HG03469 (cell line): ENCODE results near the gene TMEM232.
A peak's percentile ranks its signal among the peaks of the same experiment; 100 is the strongest.

ENCODE experiments used
- ATAC-seq: cut with Tn5 transposase; IDR thresholded peaks from one replicate; pipeline ENCODE4 v1.9.1; 2021; ENCODE audit warnings: mild to moderate bottlenecking, moderate library complexity, moderate number of reproducible peaks; ENCODE audit not compliant: unreplicated experiment

Gene TMEM232

DNA sequence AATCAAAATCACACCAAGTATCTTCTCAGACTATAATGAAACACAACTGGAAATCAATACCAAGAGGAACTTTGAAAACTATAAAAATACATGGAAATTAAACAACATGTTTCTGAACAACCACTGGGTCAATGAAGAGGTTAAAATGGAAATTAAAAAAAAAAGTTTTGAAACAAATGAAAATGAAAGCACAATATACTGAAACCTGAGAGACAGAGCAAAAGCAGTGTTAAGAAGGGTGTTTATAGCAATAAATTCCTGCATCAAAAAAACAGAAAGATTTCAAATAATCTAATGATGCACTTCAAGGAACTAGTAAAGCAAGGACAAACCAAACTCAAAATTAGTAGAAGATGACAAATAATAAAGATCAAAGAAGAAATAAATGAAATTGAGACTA is 92.0 kb downstream of the TMEM232 start:
- ATAC-seq: no peak

- no peak for ATAC-seq
Measured at GRCh38 chr5:110631236-110631635, 95.2 kb downstream of the TMEM232 start.

- no peak for ATAC-seq
Measured at GRCh38 chr5:110630350-110630749, 96.1 kb downstream of the TMEM232 start.

GRCh38 chr5:110625376-110625999 is 101.0 kb downstream of the TMEM232 start:
- no peak for ATAC-seq

GRCh38 chr5:110623874-110624273 is 102.6 kb downstream of the TMEM232 start:
- no peak for ATAC-seq

DNA sequence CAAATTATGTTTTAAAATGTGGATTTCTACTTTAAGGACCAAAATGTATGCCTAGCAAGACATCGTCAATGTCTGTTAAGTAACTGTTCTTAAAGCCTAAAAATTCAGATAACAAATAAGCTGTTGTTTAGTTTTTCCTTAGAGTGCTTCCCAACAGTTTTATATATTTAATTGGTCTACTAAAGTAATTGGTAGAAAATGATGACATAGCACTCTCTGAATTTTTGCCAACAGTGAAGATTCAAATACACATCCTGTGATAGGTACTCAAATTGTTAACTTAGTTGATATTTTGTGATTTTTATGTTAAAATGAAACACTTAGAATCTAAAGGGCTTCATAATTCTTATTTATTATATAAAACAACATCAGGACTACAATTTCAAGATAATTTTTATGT is 107.5 kb downstream of the TMEM232 start:
- no peak for ATAC-seq

DNA sequence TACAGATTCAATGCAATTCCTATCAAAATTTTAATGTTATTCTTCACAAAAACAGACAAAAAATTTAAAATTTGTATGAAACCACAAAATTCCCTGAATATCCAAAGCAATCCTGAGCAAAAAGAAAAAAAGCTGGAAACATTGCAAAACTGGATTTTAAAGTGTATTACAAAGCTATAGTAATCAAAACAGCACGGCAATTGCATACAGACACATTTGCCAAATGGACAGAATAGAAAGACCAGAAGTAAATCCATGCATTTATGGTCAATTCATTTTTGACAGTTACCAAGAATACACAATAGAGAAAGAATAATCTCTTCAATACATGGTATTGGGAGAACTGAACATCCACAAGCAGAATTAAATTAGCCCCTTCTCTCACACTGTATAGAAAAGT is 110.5 kb downstream of the TMEM232 start:
- no peak for ATAC-seq

- no peak for ATAC-seq
Measured at GRCh38 chr5:110612794-110613247, 113.7 kb downstream of the TMEM232 start.

GRCh38 chr5:110611817-110612216 is 114.7 kb downstream of the TMEM232 start:
- no peak for ATAC-seq

GRCh38 chr5:110594866-110595265 is 131.6 kb downstream of the TMEM232 start:
- ATAC-seq: no peak

DNA sequence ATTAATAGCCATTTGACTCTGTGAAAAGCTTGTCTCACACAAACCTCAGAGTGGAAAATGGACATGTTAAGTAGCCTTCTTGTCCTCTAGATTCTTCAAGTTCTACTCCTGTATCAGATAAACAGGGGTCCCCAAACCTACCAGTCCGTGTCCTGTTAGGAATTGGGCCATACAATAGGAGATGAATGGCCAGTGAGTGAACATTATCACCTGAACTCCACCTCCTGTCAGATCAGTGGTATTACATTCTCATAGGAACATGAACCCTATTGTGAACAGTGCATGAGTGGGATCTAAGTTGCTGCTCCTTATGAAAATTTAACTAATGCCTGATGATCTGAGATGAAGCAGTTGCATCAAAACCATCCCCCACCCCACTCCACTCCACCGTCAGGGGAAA is 136.3 kb downstream of the TMEM232 start:
- ATAC-seq: peak; percentile 67

- no peak for ATAC-seq
Measured at GRCh38 chr5:110588286-110588980, 138.0 kb downstream of the TMEM232 start.

GRCh38 chr5:110580625-110581024 is 145.8 kb downstream of the TMEM232 start:
- ATAC-seq: no peak

GRCh38 chr5:110572729-110573128 is 153.7 kb downstream of the TMEM232 start:
- no peak for ATAC-seq

GRCh38 chr5:110562191-110562590 is 164.3 kb downstream of the TMEM232 start:
- no peak for ATAC-seq

DNA sequence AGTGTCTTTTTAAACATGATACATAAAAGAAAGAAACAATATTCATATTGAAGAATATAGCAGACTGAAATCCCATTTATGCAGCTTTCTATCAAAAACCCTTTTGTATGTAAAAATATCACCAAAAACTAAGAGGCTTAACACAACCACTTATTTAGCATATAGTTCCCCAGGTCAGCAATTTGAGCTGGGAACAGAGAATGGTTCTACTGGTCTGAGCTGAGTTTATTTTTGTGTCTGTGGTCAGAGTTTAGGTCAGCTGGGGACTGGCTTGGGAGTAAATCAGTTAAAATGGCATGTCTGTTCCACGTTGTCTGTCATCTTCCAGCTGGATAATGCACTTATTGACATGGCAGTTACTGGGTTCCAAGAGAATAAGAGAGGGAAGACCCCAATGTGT is 165.0 kb downstream of the TMEM232 start:
- ATAC-seq: no peak

DNA sequence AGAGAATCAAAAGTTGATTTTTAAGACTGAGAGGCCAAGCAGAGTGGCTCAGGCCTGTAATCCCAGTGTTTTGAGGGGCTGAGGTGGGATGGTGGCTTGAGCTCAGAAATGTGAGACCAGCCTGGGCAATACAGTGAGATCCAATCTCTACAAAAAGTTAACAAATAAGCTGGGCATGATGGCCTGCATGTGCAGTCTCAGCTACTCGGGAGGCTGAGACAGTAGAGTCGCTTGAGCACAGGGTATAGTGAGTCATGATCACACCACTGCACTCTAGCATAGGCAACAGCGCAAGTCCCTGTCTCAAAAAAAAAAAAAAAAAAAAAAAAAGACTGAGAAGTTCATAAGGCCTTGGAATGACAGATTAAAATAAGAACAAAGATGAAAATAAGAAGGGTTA is 177.2 kb downstream of the TMEM232 start:
- ATAC-seq: no peak

GRCh38 chr5:110548171-110548570 is 178.3 kb downstream of the TMEM232 start:
- ATAC-seq: no peak

DNA sequence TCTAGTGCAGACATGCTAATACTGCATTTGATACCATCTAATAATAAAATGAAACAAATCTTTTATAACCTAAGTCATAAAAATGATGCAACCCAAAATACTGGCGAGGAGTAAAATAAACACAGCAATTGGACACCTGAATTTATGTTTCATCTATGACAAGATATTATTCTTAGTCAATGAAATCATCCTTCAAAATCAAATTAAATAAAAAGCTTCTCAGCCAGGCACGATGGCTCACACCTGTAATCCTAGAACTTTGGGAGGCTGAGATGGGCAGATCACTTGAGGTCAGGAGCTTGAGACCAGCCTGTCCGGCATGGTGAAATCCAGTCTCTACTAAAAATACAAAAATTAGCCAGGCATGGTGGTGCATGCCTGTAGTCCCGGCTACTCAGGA is 179.0 kb downstream of the TMEM232 start:
- no peak for ATAC-seq

GRCh38 chr5:110545716-110546115 is 180.8 kb downstream of the TMEM232 start:
- no peak for ATAC-seq

GRCh38 chr5:110544603-110545002 is 181.9 kb downstream of the TMEM232 start:
- ATAC-seq: no peak

DNA sequence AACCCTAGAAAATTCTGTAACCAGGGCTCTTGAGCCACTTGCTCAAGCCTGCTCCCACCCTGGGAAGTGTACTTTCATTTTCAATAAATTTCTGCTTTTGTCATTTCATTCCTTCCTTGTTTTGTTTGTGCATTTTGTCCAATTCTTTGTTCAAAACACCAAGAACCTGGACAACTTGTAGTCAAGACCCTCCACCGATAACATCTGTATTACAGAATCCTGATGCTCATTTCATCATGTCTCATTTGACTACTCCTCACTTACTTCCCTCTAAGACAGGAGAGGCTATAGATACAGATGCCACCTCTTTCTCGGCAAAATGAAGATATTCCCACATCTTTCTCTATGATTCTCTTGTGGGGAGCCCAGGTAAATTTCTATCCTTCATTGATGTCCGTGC is 183.5 kb downstream of the TMEM232 start:
- ATAC-seq: no peak
